CD4-positive, alpha-beta T cell treated with Interferon gamma for 1 hour (primary cell): ENCODE measurements around the gene EQTN.

ENCODE experiments used
- DNase-seq: peaks from one replicate; pipeline ENCODE4 v3.0.0-alpha.2; 2020

Gene EQTN

DNA sequence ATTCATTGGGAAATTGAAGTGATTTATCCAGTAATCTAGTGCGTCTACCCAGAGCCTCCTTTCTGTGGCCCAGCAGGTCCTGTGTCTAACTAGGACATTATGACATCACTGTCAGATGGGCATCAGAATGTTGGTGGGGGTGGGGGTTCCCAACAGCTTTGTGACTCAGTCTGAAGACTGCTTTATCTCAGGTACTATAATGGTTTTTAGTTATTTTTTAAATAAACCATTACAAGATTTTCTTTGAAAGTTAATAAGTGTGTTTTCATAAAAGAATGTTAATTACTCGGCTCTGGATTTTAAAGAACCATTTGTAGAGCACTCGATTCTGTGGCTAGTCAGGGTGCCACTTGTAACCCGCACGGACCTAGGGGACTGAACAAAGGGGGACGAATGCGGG is at the start of gene EQTN:
Gene EQTN, minus strand, starts transcription at position 101 of the 400 bp plus-strand sequence. Its CDS starts 95 bp downstream, at position 6.
- DNase-seq: no peak

DNA sequence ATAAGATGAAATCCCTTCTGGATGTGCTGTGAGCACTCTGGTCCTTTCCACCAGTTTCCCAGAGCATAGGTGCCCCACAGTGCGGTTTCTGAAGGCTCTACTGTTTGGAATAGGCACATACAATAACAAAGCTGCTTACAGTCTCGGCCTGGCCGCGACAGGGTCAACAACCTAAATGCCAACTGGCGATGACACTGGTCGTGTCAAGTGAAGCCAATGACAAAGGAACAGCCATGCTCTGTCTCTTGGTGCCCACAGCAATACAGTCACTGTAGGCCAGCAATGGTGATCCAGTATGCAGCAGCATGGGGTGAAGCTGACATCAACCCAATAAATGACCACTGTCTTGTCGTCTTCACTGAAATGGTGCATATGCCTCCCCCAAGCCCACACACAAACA is 47.8 kb upstream of the EQTN start:
- no peak for DNase-seq

DNA sequence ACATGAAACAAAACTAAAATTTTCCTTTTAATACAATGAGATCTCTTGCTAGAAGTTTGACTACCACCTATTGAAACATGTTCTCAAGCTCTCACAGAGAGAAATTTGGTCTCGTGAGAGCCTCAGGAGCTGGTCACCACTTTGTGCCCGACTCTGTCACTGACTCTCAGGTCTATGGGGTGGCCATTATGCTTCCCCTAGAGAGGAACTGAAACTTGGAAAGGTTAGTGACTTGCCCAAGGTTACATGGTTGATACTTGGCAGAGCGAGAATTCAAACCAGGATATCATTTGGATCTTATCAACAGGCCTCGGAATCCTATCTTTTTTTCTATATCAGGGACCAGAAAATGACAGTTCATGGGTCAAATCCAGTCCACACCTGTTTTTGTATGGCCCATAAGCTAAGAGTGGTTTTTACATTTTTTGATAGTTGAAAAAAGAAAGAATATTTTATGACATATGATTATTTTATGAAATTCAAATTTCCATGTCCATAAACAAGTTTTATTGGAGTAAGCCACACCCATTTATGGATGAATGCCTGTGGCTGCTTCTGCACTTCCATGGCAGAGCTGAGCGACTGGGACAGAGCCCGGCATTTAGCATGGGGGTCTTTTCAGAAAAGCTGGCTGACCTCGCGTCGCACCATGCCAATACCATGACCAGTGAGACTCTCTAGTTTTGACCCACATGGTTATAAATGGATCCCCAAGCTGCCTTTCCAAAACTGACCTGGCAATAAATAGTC is 44.8 kb upstream of the EQTN start:
- peak; percentile 6 for DNase-seq

DNA sequence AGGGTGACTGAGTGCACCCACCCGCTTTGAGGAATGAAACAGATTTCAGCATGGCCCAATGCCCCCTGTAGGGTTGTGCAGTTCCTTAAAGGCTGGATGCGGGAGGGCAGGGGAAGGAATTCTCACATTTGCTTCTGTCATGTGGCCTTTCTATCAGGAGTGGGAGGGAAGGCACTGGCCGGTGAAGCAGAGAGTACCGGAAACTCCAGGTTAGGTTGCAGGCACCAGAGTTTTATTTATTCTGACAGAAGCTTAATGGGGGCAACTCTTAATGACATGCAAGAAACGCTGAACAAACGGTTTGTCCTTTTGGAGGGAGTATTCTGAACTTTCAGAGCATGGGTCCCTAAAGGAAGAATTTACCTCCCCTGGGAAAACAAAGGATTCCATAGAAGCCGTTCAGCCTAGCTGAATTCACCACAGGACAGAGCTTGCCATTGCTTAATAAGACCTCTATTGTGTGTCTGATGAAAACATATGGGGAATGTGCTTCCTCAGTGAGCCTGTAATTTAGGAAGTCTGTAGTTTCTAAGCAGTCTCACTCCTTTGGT is 44.1 kb upstream of the EQTN start:
- DNase-seq: no peak

DNA sequence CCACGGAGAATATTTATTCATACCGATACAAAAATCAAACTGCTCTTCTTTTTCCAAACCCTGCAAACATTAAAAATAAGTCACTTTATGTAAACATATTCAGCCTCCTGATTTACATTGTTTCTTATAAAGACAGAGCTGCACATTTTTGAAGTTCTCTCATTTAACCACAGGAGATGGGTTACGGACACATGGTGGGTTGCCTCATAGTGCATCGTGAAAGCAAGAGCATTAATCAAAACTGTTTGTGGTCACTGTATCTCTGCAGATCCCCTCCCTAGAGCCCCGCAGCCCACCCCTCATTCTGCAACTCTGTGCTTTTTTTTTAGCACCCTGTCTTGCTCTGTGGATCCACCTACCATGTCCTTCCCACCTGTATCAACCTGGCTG is 43.3 kb upstream of the EQTN start:
- DNase-seq: no peak

DNA sequence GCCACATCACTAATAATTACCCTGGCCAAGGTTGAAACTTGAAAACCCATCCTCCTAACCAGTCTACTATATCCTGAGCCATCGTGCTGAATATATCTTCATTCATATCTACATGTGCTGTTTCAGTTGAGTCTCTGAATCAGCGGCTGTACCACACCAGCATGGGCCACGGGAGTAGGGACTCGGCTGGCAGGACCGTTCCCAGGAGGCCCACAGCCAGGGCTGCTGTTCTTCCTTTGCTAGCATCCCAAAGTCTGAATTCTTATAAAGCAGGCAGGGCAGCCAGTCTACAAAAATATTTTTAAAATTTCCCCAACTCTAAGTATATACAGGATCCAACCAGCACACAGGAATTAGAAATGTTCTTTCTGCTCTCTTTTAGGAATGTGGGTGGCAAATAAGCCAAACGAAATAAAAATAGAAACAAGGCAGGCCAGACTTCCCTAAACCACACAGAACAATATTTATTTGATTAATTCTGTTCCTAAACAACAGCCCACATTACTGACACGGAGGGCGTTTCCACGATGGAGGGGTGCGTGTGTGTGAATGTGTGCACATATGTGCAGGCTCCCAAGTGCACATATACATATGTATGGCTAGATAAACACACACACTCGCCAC is 42.8 kb upstream of the EQTN start:
- DNase-seq: no peak

DNA sequence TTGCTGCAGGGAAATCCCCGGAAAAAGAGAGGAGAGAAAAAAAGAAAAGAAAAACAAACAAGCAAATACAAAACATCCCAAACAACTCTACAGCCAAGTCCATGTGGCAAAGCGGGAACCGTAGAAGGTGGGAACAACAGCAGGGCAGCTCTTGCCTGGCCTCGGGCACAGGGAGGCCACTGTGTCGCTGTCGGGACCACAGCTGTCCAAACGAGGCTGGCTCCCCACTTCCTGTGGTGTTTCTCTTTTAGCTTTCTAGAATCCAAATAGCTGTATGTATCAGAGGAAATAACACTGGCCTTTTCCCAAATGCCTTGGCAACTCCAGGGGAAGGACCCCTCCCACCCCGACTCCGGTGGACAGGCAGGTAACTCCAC is 41.6 kb upstream of the EQTN start:
- DNase-seq: no peak

DNA sequence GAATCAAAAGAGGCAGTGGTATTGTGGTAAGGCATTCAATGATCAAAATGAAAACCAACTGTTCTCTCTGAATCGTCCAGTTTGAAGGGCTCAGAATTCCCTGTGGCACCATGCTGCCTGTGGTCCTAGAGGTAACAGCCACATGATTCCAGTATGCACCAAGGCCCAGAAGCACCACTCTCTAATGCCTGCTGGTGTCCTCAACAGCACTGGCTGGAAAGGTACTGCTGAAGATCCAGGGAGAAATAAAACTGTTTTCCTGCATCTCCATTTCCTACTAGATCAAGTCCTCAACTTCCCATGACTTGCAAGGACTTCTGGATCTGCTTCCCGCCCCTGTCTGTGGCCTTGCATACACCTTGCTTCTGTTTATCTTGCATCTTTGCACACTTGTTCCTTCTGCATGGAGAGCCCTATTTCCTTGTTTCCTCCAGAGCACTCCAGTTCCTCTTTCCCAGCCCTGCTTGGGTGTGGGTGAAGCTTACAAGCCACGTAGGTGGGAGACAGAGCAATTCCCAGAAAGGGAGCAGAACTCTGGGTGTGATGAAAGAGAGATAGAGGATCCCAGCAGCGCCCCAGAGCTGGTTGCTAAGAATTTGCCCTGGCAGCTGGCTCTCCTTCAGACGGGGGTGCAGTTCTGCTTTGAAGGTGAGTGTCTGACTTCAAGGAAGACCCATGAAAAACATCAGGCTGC is 41.0 kb upstream of the EQTN start:
- DNase-seq: peak; percentile 24

DNA sequence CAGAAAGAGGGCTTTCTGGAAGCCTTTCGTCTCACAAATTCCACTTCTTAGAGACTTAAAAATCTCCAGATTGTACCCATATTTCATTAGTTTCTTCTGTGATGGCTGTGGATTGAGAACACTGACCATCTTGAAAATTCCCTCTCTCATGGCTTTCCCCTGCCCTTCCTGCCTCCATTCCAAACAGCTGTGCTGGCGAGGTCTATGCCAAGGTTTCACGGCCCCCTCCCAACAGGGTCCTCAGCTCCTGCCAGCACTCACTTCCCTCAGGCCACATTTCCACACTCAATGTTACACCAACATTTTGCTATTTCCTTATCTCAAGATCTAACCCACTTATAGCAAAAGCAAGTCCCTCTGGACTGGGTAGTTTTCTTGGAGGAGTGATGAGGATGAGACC is 40.3 kb upstream of the EQTN start:
- no peak for DNase-seq

DNA sequence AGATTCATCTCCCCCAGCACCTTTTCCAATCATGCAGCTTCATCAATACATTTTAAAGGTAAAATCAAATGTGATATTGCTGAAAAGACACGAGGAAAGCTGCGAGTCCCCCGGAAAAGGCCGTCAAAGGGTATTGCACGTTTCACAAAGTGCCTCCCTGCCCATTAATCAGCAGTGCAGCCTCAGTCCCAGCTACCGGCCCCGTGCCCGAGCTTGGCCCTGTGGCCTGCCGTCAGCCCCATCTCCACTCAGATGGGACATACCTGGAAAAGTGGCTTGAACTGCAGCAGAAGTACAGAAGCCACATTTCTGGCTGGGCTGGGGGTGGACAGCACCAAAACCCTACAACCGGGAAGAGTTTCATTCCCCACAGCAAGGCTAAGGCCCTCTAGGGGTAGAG is 39.9 kb upstream of the EQTN start:
- no peak for DNase-seq

DNA sequence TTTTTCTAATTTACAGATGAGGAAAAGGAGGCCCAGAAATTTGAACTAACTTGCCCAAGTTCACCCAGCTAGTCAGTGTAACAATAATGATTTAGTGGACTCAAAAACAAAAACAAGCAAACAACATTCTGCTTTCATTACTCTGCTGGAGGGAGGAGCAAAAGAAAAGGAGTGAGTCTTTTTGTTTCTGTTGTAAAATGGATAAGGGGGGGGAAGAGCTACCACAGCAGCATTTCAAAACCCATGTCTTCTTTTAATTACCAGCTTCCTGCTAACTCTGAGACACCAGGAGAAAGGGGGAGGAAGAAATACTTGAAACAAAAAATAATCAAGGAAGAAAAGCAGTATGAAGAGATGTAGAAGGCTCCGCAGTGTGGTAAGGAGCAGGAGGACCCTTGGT is 39.2 kb upstream of the EQTN start:
- no peak for DNase-seq

DNA sequence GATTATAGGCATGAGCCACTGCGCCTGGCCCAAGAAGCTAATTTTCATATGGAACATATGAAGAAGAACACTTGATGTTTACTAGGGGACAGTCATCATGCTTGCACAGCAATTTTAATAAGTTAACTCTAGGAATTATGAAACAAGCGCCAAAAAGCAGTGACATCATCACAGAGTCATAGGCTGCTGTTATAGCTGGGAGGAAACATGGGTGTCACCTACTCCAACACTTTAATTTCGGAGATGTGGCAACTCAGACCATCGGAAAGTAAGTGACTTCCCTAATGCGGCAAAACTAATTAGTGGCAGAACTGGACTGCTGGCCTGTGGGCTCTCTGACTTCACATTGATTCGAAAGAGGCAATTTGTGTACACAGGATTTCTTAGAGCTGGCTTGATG is 38.1 kb upstream of the EQTN start:
- peak; percentile 37 for DNase-seq

DNA sequence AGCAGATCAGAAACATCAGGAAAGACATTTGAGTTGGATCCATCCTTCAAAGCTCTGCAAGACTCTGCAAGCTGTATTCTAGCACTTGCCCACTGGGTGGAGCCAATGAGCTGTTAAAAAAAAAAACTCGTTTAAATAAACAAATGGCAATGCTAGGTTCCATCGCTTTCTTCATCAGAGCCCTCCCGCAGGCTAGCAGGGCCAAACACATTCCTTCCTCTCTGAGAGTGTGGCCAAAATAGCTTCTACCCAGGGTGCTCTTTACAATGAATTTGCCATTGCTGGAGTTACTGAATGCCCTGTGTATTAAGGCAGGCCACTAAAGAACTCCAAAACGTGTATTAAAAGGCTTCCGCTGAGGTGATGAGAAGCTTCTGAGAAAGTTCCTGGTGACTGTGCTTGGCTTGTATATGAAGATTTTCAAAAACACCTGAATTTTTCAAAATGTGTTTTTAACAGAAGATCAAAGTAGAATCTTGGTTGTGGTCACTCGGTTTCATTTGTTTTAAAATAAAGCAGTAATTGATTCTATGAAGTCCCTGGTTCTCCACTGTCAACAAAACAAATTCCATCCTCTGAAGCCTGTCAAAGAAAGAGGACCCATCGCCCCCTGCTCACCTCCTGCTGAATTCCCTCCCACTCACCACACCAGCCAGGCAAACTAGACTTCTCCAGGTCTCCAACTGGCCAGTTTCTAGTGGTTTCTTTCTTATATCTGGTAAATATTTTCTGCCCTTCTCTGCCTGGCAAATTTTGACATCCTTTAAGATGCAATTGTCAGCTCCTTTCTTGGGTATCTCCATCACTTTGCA is 36.5 kb upstream of the EQTN start:
- peak; percentile 39 for DNase-seq

DNA sequence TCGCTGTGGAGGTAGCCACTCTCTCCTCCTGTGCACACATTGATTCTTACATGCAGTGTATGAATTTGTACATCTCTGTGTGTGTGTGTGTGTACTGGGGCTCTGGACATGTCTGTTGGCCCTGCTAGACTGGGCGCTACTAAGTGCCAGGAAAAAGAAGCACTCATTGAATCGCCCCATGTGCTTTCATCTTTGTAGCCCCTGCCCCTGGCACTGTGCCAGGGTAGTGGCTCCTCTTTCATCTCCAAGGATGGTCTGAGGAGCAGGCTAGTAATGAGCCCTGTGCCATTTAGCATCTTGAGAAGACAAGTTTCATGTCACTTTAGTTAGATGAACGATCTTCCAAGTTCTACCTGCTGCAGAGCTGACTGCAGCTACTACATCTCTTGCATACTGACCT is 34.4 kb upstream of the EQTN start:
- DNase-seq: no peak

DNA sequence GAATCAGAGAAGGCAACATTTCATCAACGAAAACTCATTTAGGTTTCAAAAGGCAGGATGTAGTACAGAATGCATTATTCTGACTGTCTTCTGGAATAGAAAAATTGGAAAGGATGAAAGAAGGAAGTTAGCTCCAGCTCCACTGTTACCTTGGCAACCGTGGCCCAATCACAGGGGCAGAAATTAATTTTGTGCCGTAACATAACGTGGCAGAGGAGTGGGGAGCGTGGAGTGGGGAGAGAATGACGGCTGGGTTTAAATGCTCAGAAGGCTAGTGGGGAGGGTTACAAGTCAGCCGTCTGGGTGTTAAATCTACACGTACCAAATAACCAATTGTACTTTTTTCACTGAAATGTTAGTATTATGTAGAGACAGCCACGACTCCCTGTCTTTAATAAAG is 32.3 kb upstream of the EQTN start:
- no peak for DNase-seq

DNA sequence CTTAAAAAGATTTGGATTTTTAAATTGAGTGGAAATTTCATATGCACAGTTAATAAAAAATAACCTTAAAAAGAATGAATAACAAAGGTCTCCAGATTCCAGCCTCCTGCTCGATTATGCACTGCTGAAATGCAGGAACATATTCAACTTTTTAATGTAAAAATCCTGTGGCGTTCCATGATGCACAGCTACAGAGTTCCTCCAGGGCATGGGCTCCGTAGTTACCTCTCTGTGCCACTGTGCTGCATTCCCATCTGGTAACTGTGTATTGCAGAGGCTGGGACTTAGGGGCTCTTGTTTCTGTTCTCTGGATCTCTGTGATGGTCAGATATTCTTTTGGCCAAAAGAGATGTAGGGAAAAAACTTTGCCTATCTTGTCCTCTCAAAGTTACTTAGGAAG is 31.5 kb upstream of the EQTN start:
- no peak for DNase-seq

DNA sequence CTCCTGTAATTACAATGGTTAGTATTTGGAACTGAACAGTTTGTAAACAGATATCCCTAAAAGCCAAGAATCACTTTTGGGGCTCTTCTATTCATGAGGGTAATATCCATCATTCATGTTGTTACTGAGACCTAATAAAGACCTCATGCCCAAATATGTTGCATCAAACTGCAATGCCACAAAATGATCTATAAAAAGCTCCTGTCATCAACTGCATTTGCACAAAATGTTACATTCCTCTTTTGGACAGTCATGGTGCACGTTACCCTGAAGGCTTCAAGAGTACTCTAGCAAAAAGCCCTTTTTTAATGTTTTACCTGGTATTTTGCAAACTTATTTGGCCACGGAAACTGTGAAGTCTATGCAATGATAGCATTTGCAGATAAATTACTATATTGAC is 14.2 kb upstream of the EQTN start:
- no peak for DNase-seq

DNA sequence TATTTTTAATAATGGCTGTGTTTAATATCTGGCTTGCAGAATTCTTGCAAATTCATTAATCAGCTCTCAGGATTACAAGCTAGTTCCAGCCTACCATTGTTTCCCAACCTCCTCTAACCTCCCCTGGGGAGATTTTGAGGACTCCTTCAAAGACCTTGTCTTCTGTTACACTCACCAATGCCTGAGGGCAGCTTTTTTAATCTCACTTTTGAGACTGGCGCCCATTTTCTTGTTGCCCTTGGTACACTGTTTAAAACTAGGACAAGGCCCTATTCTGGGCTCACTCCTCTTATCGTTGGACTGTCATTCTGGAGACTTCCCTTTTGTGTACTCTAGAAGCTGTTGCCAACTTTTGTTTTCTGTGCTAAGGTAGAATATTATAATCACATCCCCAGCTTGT is 13.6 kb upstream of the EQTN start:
- DNase-seq: no peak

DNA sequence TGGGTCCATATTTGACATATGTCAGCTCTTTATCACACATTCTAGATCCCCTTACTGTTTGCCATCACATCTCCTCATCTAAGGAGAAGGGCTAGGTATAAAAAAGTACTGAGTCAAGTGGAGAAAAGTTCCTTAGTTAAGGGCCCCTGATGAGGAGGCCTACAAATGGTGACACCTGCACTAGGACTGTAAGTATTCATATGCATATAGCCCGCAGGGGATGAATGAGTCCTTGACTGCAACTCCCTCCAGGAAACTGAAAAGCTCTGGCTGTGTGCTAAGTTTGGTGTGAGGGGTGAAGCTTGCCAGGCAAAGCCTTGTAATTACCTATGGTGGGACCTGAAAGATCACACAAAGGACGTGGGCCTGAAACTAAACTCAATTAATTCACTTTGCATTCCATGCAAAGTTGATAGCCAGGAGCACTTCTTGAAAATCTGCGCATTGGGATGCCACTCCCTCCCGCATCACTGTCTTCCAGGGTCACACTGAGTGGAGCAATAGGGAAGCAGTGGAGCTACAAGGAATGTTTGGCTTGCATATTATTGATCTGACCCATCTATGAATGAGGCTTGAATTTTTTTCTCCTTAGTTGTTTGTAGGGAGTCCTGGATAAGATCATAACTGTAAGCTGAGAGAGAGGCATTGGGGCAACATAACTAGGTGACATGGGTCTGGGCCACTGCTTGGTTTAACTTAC is 11.9 kb upstream of the EQTN start:
- no peak for DNase-seq

DNA sequence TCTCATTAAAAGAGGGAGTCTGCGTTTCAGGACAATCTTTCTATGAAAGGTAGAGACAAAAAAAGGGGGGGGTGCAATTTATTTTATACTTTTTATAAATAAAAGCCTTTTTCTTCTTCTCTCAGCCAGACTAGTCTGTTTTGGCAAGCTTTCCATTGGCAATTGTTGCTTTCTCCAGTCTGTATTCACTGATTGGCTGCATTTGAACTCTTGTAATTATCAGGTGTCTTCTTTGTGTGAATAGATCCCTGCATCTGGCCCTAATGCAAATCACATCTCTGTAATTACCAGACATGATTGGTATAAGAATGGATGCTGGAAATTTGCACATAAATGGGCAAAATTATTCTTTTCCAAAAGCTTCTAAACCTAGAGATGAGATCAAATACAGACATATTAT is 7.6 kb upstream of the EQTN start:
- DNase-seq: no peak

DNA sequence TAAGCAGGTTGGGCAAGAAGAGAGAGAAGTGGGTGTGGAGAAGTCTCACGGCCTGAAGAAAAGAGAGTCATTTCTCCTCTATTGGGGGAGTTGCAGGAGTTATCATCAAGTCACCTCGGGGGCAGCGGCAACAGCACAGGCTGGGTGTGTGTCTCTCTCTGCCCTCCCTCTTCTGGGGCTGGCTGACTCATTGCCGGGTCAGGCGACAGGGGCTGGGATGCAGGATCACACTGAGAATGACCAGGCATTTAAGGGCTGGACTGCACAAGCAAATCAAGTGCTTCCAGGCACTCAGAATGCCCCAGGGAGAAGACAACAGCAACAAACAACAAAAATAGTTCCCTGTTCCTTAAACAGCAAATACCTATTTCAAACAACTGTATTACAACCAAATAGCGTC is 6.3 kb upstream of the EQTN start:
- DNase-seq: no peak

DNA sequence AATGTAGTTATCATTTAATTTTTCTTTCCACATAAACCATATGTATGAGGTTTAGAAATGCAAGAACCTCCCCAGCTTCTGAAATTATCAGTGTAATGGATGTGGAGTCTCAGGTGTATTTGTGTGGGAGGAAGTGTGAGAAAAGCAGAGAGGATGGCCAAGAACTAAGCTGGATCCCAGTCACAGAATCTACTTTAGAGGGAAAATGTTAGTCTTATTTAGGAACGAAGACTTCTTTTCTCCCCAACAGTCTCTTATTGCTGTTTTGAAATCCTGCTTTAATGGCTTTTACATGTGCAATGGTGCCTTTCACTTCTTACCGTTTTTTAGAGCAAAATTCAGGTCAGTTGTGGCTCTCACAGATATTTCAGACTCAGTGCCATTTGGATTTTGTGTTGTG is 3.0 kb downstream of the EQTN start:
- DNase-seq: no peak
